ENCODE measurements around the gene AGPAT1.

Gene AGPAT1

GRCh38 chr6:32185681-32186131, 9.8 kb upstream of the AGPAT1 start:
- DNase-seq: peak; percentile 56 to 75

- DNase-seq: no peak
Measured at GRCh38 chr6:32184084-32184640, 8.3 kb upstream of the AGPAT1 start, which contains the start of gene AGER. TSS of gene AGER (minus strand) at chr6:32184253. CDS start at chr6:32184222, 31 bp downstream.

- no peak for DNase-seq
Measured at GRCh38 chr6:32183483-32184083, 7.7 kb upstream of the AGPAT1 start.

- DNase-seq: no peak
Measured at GRCh38 chr6:32183030-32183429, 7.1 kb upstream of the AGPAT1 start.

- no peak for DNase-seq
Measured at GRCh38 chr6:32182555-32182981, 6.7 kb upstream of the AGPAT1 start.

- DNase-seq: no peak
Measured at GRCh38 chr6:32181915-32182529, 6.1 kb upstream of the AGPAT1 start.

GRCh38 chr6:32181148-32181702, 5.3 kb upstream of the AGPAT1 start:
- DNase-seq: no peak

GRCh38 chr6:32179766-32180405, 4.0 kb upstream of the AGPAT1 start:
- DNase-seq: no peak

- DNase-seq: peak in 1 of 2 experiments; percentile 36
Measured at GRCh38 chr6:32178547-32179440, 2.9 kb upstream of the AGPAT1 start.

- peak; percentile 100 for DNase-seq
Measured at GRCh38 chr6:32177788-32178546, 2.1 kb upstream of the AGPAT1 start, which contains the start of gene RNF5. TSS of gene RNF5 (plus strand) at chr6:32178405. CDS start at chr6:32178512, 107 bp downstream.

- DNase-seq: peak; percentile 64 to 86
Measured at GRCh38 chr6:32177183-32177787, 1.4 kb upstream of the AGPAT1 start.

- DNase-seq: no peak
Measured at GRCh38 chr6:32176476-32177182, 745 bp upstream of the AGPAT1 start.

GRCh38 chr6:32175322-32175710, 568 bp downstream of the AGPAT1 start:
- no peak for DNase-seq

GRCh38 chr6:32174416-32174815, 1.5 kb downstream of the AGPAT1 start:
- no peak for DNase-seq

- no peak for DNase-seq
Measured at GRCh38 chr6:32173051-32173727, 2.7 kb downstream of the AGPAT1 start.

GRCh38 chr6:32171234-32171633, 4.7 kb downstream of the AGPAT1 start:
- DNase-seq: no peak

GRCh38 chr6:32170294-32170693, 5.6 kb downstream of the AGPAT1 start:
- DNase-seq: no peak

- no peak for DNase-seq
Measured at GRCh38 chr6:32168807-32169591, 6.9 kb downstream of the AGPAT1 start.

GRCh38 chr6:32168350-32168749, 7.5 kb downstream of the AGPAT1 start:
- DNase-seq: no peak
